ENCODE measurements around the gene RPS6KA2.

- no peak for TF ChIP-seq CTCF (IDR thresholded peaks at IDR 0.05)
- no peak for TF ChIP-seq POLR2A (IDR thresholded peaks at IDR 0.05)
- no peak for TF ChIP-seq EP300 (IDR thresholded peaks at IDR 0.05)
These were observed 167.8 kb downstream of the RPS6KA2 start for GRCh38 chr6:166459272-166459671.
